ENCODE data around the gene C20orf204. TPM values are rescaled to one million over a fixed set of nuclear protein-coding genes. Genes with fewer than 3 reads are reported as not detected.

C20orf204 gene
- total and polyA plus RNA-seq, 2 donors (not counting 3 experiments of a cell fraction or from before 2014, with no cell fraction given): 2.8 to 5.8 TPM

DNA sequence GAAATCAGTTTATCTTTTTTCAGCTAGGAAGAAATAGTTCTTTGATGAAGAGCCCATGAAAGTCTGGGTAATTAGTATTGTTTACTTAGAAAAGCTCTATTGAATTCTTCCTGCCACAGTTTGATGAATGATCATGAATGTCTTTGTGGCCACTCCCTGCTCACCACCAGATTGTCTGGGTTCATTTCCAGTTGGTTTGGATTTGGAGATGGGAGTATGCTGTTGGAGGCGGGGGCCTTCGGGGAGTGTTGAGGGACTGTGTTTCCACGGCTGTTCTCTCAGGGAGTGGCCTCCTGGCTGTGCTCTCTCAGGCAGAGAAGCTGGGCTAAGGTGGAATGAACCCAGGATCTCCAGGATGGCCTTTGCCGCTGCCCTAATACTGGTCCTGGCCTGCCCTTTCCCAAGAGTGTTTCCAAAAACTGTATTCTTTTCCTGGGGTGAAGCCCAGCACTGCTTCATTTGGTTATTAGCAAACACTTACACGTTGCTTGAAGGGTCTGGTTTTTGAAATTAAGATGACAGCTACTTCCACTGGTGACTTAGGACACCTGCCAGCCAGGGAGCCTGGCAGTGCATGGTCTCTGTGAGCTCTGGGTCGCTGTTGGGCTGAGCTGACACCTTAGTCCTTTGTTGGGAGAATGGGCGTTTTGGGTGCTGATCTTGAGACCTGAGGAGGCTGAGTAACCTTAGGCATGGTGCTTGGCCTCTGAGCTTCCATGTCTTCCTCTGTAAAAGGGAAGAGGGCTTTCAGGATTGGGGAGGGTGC, 31.8 kb upstream of the C20orf204 start:
- Histone ChIP-seq H3K9ac (replicated peaks; ENCODE audit: extremely low read depth, insufficient read depth, low read length) (no peak overlapping the region), H4K20me1 (replicated peaks; ENCODE audit: control insufficient read depth, extremely low read depth, insufficient read depth, low read length) (no peaks in the 10 kb centered on the region), H3K4me2 (ENCODE audit: insufficient read depth, low read length) (no peak overlapping the region), H3K79me2 (ENCODE audit: control insufficient read depth, insufficient read depth, low read length) (no peaks in the 10 kb centered on the region), H3K27ac (ENCODE audit: insufficient read depth, low read depth, low read length) (no peak overlapping the region), H2AFZ (ENCODE audit: low read depth, low read length) (no peak overlapping the region), H3K36me3 (ENCODE audit: control insufficient read depth in 2 of 2, extremely low read depth in 1 of 2, insufficient read depth in 2 of 2, low read length in 2 of 2) (peaks cover 12 to 56% of the 10 kb centered on the region in 2 experiments), H3K4me3 (replicated peaks in 1 of 3; ENCODE audit: insufficient read depth in 1 of 3, low read depth in 1 of 3, low read length in 3 of 3) (no peak overlapping the region), H3K27me3 (ENCODE audit: control insufficient read depth in 2 of 2, insufficient read depth in 2 of 2, low read length in 2 of 2) (no peaks in the 10 kb centered on the region), H3K4me1 (ENCODE audit: control insufficient read depth, extremely low read depth, insufficient read depth, low read length) (peaks cover 2% of the 10 kb centered on the region), H3K9me1 (replicated peaks; ENCODE audit: control insufficient read depth, extremely low read depth, insufficient read depth, low read length) (no peaks in the 10 kb centered on the region), H3K9me3 (replicated peaks; ENCODE audit: control insufficient read depth, insufficient read depth, low read length) (no peaks in the 10 kb centered on the region)
- intact Hi-C loops (cut with micrococcal nuclease): no loop called here
- BruUV-seq (replicated peaks): no TSS peak
- POLR2A ChIA-PET: no interaction called here
- DNase-seq (ENCODE audit: low read depth, low spot score) (no peak), FAIRE-seq (no peak)
- dilution Hi-C loops (cut with MboI; ENCODE audit: extremely low pct_ligation_motif_present, low sequenced_read_pairs): no loop called here
- TF ChIP-seq FOS (IDR thresholded peaks at IDR 0.05; ENCODE audit: borderline replicate concordance, insufficient read depth, low read length) (no peak), JUN (IDR thresholded peaks at IDR 0.05; ENCODE audit: borderline replicate concordance, insufficient read depth, insufficient read length, low read depth) (no peak), MYC (IDR thresholded peaks at IDR 0.05; ENCODE audit: low read depth, low read length) (no peak), EZH2 (IDR thresholded peaks at IDR 0.05; ENCODE audit: borderline replicate concordance, low read depth, low read length, severe bottlenecking) (no peak), POLR2AphosphoS5 (IDR thresholded peaks at IDR 0.05; ENCODE audit: insufficient read depth, low read depth, low read length) (no peak), POLR2A (IDR thresholded peaks at IDR 0.05; ENCODE audit: low read depth, low read length) (no peak), CTCF (IDR thresholded peaks at IDR 0.05; ENCODE audit: extremely low read depth in 1 of 2, insufficient read depth in 1 of 2, low read depth in 1 of 2, low read length in 2 of 2) (no peak), GATA2 (IDR thresholded peaks at IDR 0.05; ENCODE audit: insufficient read depth, insufficient read length, low read depth, low read length) (no peak)
- TF ChIP-seq, protein P1, sequence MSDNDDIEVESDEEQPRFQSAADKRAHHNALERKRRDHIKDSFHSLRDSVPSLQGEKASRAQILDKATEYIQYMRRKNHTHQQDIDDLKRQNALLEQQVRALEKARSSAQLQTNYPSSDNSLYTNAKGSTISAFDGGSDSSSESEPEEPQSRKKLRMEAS (IDR thresholded peaks at IDR 0.05; ENCODE audit: insufficient read depth, insufficient read length): no peak
- CTCF ChIA-PET: no interaction called here

Measured in endothelial cell of umbilical vein (primary cell).